ACHN (cell line): ENCODE results near the gene OR4D1.
"Not testable (repeated sequence)": the region's sequence is repeated elsewhere in the genome, so short reads cannot be mapped to it uniquely, and the experiment has no call there.

ENCODE experiments used
- DNase-seq: peaks from one replicate; pipeline ENCODE4 v3.0.0-alpha.2; 2015
- in situ Hi-C: cut with HindIII; loops from 2 replicates; pipeline ENCODE4 v1.10.0; 2017; ENCODE audit warnings: low sequenced_read_pairs, low pct_ligation_motif_present, low pct_unique_long_range_greater_than_20kb

Gene OR4D1

GRCh38 chr17:58147930-58148434 lies at the start of gene OR4D1:
OR4D1 (plus strand) TSS chr17:58148384; CDS start chr17:58155154, 6,770 bp downstream.
- no peak for DNase-seq
- in situ Hi-C loops = no loop called here

GRCh38 chr17:58100506-58100905 lies 47.7 kb upstream of the OR4D1 start:
- no peak for DNase-seq
- in situ Hi-C loops = no loop called here

GRCh38 chr17:58101898-58102297 lies 46.3 kb upstream of the OR4D1 start:
- in situ Hi-C loops, DNase-seq: not testable (repeated sequence)

DNA sequence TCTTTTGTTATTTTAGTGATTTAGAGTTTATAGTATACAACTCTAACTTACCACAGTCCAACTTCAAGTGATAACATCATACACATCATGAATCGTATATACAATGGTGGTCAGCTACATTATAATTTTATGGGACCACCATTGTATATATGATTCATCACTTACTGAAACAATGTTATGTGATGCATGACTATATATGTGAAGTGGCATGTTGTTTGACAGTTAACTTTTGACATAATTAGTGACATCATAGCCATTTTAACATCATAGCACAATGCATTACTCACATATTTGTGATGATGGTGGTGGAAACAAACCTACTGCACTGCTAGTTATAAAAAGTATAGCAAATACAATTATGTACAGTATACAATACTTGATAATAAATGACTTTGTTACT lies 43.1 kb upstream of the OR4D1 start:
- DNase-seq = no peak
- in situ Hi-C loops = no loop called here

DNA sequence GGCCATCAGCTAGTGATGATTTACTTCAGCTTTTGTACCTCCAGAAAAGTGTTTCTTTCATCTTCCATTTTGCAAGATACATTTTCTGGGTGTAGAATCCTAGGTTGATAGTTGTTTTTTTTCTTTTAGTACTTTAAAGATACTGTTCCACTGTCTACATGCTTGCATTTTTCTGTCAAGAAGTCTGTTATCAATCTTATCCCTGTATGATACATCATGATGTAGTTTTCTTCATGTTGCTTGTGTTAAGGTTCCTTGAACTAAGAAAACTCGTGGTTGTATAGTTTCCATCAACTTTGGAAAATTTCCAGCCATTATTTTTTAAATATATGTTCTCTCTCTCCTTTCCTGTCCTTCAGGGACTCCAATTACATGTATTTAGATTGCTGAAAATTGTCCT lies 40.9 kb upstream of the OR4D1 start:
- in situ Hi-C loops = no loop called here

DNA sequence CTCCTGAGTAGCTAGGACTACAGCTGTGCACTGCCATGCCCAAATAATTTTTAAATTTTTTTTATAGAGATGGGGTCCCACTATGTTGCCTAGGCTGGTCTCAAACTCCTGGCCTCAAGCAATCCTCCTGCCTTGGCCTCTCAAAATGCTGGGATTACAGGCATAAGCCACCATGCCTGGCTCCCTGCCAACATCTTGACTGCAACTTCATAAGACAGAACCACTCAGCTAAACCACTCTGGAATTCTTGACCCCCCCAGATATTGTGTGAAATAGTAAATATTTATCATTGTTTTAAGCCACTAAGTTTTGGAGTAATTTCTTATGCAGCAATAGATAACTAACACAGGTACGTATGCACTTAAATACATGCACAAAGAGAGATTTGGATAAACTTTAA lies 39.0 kb upstream of the OR4D1 start:
- no peak for DNase-seq
- in situ Hi-C loops = no loop called here

More for the DNA sequence above, 40.9 kb upstream of the OR4D1 start:
- no peak for DNase-seq

DNA sequence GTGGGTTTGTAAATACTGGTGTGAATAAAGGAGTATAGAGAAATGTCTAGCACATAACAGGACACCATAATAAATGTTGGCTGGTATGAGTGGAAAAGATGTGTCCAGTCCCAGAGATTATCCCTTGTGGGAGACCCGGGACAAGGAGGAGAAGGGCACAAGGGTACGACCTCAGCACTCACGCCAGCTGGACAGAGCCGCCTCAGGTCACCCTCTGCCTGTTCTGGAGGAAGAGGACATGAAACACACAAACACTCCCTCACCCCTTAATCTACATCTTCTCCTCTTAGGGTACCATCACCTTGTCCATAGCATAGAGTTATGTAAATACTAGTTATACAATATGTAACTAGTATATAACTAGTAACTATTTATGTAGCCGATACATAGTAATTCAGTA lies 38.2 kb upstream of the OR4D1 start:
- in situ Hi-C loops = no loop called here
- no peak for DNase-seq

DNA sequence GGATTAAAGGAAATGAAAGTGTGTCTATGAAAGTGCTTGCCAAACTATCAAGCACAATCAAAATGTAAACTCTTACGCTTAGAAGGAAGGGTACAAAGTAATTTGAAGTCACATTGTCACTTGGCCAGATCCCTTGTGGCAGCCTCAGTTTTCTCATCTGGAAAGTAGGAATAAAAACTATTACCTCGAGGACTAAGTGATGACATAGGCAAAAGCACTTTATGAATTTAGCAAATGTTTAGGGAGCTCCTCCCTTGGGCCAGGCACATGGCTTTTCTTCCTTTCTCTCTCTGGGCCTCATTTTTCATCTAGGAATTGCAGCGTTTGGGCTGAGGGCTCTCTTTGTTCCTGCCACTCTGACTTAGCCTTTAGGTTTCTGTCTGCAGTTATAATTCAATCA lies 36.5 kb upstream of the OR4D1 start:
- in situ Hi-C loops = no loop called here
- no peak for DNase-seq

DNA sequence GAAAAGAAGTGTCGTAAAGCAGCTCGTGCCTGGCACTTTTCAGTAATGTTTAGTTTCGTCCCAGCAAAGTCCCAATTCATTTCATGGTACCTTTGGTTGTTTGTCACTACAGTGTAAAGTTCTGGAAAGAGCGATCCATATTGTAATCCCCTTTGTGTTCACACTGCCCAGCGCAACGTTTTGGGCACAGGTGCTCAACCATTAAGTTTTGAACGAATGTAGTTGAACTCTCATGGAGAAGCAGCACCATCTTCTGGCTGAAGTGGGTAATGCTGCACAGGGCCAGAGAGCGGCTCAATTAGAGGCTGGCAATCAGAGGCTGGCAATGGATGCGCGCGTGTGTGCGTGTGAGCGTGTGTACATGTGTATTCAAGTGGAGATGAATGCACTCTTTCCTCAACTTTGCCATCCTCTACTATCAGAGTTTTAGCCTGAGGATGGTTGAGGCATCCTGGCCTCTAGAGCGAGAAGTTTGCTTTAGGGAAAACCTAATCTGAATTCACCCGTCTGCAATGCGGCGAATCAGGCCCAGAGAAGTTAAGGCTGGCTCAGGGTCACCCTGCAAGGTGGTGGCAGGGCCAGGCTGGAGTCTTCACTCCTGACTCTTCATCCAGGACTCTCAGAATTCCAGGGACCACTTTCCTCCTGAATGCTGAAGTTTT lies 35.1 kb upstream of the OR4D1 start:
- DNase-seq = peak; percentile 68
- in situ Hi-C loops = no loop called here

DNA sequence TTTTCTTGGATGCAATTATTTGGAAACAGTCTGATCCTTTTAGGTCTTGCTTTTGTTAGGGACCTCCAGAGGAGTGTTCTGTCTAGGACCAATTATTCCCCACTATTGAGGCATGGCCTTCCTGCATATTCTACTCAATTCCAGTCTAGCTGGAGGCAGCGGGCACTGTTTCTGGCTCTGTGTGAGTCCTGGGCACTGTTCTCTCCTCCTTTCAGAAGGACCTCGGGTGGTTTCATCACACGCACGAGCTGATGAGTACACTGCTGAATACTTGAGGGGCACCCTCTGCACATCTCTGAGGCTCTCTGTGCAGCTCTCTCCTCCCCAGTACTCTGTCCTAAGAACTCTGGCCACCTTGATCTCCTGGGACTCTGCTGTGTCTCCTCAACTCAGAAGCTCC lies 34.2 kb upstream of the OR4D1 start:
- in situ Hi-C loops = no loop called here
- DNase-seq = no peak

GRCh38 chr17:58117382-58117781 lies 30.8 kb upstream of the OR4D1 start:
- no peak for DNase-seq
- in situ Hi-C loops = no loop called here

- in situ Hi-C loops = no loop called here
- no peak for DNase-seq
Measured at GRCh38 chr17:58119491-58119890, 28.7 kb upstream of the OR4D1 start.

DNA sequence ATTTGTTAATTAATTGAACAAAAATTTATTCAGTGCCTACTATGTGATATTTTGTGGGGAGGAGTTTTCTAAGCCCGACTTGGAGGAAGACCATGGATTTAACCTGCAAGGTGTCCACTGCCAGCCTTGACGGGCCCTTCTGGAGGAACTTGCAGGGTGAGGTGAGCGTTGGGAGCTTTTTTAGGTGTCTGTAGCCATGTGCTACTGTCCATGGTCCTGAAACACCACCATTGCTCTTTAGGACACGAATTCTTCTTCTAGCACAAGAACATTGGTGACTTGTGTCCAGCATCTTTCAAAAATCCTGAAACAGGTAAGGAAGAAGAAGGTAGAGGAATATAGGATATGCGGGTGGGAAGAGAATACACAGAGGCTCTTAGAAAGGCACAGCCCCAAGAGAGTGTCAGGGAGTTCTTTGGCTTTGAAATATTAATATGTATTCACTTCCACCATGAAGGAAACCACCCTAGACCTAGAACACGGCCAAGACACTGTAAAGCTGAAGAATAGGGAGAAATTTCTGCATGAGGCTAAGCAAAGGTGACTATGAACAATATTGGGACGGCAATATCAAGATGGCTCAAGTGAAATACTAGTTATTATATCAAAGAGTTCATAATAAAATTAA lies 27.9 kb upstream of the OR4D1 start:
- in situ Hi-C loops = no loop called here
- DNase-seq = peak; percentile 67

DNA sequence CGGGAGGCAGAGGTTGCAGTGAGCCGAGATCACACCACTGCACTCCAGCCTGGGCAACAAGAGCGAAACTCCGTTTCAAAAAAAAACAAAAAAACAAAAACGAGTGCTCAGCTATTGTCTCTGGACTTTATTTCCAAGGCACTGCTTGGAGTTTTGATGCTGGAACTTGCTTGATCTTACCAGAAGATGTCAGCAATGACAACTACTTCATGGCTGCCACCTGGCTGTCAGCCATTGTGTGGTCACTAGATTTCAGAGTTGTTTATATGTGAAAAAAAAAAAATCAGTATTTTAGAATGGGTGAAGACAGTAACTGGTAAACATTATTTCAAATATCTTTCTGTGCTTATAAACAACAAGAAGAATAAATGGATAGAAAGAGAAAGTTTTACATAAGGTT lies 26.3 kb upstream of the OR4D1 start:
- in situ Hi-C loops = no loop called here
- DNase-seq = peak; percentile 57

DNA sequence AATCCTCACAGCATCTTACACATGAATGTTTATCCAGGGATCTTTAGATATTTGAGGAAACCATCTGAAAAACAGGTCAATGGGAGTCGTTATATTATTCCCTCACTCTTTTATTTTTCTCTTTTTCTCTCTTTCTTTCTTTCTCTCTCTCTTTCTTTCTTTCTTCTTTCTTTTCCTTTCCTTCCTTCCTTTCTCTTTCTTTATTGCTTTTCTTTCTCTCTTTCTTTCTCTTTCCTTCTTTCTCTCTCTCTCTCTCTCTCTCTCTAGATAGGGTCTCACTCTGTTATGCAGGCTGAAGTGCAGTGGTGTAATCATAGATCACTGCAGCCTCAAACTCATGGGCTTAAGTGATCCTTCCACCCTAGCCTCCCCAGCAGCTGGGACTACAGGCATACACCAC lies 20.3 kb upstream of the OR4D1 start:
- DNase-seq = no peak
- in situ Hi-C loops = no loop called here

GRCh38 chr17:58132697-58133096 lies 15.5 kb upstream of the OR4D1 start:
- in situ Hi-C loops = not testable (repeated sequence)

GRCh38 chr17:58136669-58137279 lies 11.4 kb upstream of the OR4D1 start:
- in situ Hi-C loops = no loop called here
- peak; percentile 42 for DNase-seq

More at GRCh38 chr17:58132697-58133096, 15.5 kb upstream of the OR4D1 start:
- not testable (repeated sequence) for DNase-seq

DNA sequence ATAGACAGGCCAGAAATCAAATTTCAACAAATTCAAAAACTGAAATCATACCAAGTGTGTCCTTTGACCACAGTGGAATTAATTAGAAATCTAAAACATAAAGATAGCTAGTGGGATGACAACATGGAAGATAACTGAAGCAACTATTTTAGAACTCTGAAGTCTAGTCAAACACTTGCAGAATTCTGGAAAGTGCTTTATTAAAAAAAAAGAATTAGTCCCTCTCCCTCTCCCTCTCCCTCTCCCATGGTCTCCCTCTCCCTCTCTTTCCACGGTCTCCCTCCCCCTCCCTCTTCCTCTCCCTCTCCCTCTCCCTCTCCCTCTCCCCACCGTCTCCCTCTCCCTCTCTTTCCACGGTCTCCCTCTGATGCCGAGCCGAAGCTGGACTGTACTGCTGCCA lies 6.7 kb upstream of the OR4D1 start:
- no peak for DNase-seq
- in situ Hi-C loops = no loop called here

DNA sequence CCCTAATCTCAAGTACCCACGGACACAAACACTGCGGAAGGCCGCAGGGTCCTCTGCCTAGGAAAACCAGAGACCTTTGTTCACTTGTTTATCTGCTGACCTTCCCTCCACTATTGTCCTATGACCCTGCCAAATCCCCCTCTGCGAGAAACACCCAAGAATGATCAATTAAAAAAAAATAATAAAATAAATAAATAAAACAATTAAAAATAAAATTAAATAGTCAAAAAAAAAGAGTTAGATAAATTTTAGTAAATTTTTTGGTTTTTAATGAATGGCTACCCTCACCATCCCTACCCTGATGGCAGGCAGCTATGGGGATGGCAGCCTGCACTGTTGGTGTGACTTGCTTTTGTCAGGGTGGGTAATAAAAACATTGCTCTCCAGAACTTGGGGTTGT lies 4.8 kb upstream of the OR4D1 start:
- DNase-seq, in situ Hi-C loops: not testable (repeated sequence)

- in situ Hi-C loops = no loop called here
- no peak for DNase-seq
Measured at GRCh38 chr17:58144801-58145200, 3.4 kb upstream of the OR4D1 start.
